Measurements from ENCODE around the gene CYP2W1.
A peak's percentile ranks its signal among the peaks of the same experiment; 100 is the strongest.

The CYP2W1 gene

GRCh38 chr7:990933-991728, 8.2 kb downstream of the CYP2W1 start:
- Histone ChIP-seq H3K4me1 (peaks cover 0 to 22% (median 5%) of the 10 kb centered on the region in 4 donors), H3K9me3 (no peaks in the 10 kb centered on the region), H3K27me3 (peaks cover 0 to 61% of the 10 kb centered on the region in 2 donors), H3K4me3 (no peak overlapping the region), H3K36me3 (peaks cover 0 to 15% (median 2%) of the 10 kb centered on the region in 3 donors), H3K27ac (no peak overlapping the region)
- DNase-seq: no peak
- intact Hi-C loops (cut with DNase I; ENCODE audit: low total_unique reads): no loop called here
- no peak for TF ChIP-seq CTCF (IDR thresholded peaks at IDR 0.05)

- no peaks in the 10 kb centered on the region for H3K9me3 ChIP-seq
- H3K27ac ChIP-seq: no peak overlapping the region
- no peak for DNase-seq
- peaks cover 0 to 22% (median 5%) of the 10 kb centered on the region in 4 donors for H3K4me1 ChIP-seq
- intact Hi-C loops (cut with DNase I; ENCODE audit: low total_unique reads): loop anchor here (2.0 kb wide), 1 partner anchor 153 kb away; no protein-coding TSS in a partner anchor
- peaks cover 0 to 23% (median 11%) of the 10 kb centered on the region in 3 donors for H3K36me3 ChIP-seq
- TF ChIP-seq CTCF (IDR thresholded peaks at IDR 0.05): no peak
- H3K27me3 ChIP-seq: peaks cover 0 to 52% of the 10 kb centered on the region in 2 donors
- no peak overlapping the region for H3K4me3 ChIP-seq
These were observed 9.0 kb downstream of the CYP2W1 start for GRCh38 chr7:991729-992656.

GRCh38 chr7:992709-993607, 10.0 kb downstream of the CYP2W1 start:
- TF ChIP-seq CTCF (IDR thresholded peaks at IDR 0.05): peak; percentile 99 to 100

GRCh38 chr7:994592-995308, 11.8 kb downstream of the CYP2W1 start:
- intact Hi-C loops (cut with DNase I; ENCODE audit: low total_unique reads): no loop called here
- DNase-seq: no peak
- H3K27ac ChIP-seq: no peak overlapping the region
- H3K4me1 ChIP-seq: peaks cover 0 to 11% (median 2%) of the 10 kb centered on the region in 4 donors
- H3K9me3 ChIP-seq: no peaks in the 10 kb centered on the region
- peaks cover 0 to 25% of the 10 kb centered on the region in 2 donors for H3K27me3 ChIP-seq
- TF ChIP-seq CTCF (IDR thresholded peaks at IDR 0.05): no peak
- H3K4me3 ChIP-seq: no peak overlapping the region
- peaks cover 0 to 47% (median 24%) of the 10 kb centered on the region in 3 donors for H3K36me3 ChIP-seq

More at GRCh38 chr7:992709-993607, 10.0 kb downstream of the CYP2W1 start:
- Histone ChIP-seq H3K27ac (no peak overlapping the region), H3K27me3 (peaks cover 0 to 42% of the 10 kb centered on the region in 2 donors), H3K36me3 (peaks cover 0 to 33% (median 18%) of the 10 kb centered on the region in 3 donors), H3K4me1 (peaks cover 0 to 22% (median 5%) of the 10 kb centered on the region in 4 donors), H3K9me3 (no peaks in the 10 kb centered on the region), H3K4me3 (no peak overlapping the region)
- intact Hi-C loops (cut with DNase I; ENCODE audit: low total_unique reads): loop anchor here (1.0 to 2.0 kb wide), 2 partner anchors 72 to 152 kb away; no protein-coding TSS in a partner anchor
- DNase-seq: peak; percentile 96 to 97
